Airway epithelial cell (primary cell): ENCODE measurements around the gene MS4A4A. TPM values are rescaled to one million over a fixed set of nuclear protein-coding genes. Genes with fewer than 3 reads are reported as not detected.

Experiments used
- total RNA-seq: library from RNA; depleted of rRNA; stranded (reverse); fragments of >200 nt; gene quantifications from 2 replicates; pipeline ENCODE4 v1.2.3, GENCODE V29; 2015

The MS4A4A gene
- total RNA-seq = not detected in 2 replicates

GRCh38 chr11:60280412-60280811, at the start of gene MS4A4A:
TSS of gene MS4A4A (plus strand) at chr11:60280666. CDS start at chr11:60280676, 10 bp downstream.

GRCh38 chr11:60242740-60243239, 37.7 kb upstream of the MS4A4A start, which contains the start of gene MS4A4E:
TSS of gene MS4A4E (minus strand) at chr11:60243137. CDS start at chr11:60230055, 13,082 bp downstream.

DNA sequence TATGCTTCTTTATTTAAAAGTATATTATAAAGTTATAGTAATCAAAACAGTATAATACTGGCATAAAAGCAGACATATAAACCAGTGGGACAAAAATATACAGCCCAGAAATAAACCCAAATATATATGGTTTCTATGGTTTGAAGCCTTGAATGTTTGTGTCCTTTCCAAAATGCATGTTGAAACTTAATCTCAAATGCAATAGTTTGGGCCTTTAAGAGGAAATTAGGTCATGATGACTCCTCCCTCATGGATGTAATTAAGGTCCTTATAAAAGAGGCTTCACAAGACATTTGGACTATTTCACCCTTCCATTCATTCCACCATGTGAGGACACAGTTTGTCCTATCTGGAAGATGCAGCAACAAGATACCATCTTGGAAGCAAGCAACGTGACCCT, 46.5 kb downstream of the MS4A4A start, which contains the start of gene MS4A6E:
Gene MS4A6E (plus strand): TSS at position 301 of the 400 bp plus-strand sequence. CDS start 7,641 bp downstream, outside the sequence.

Other genes with a start within 250 kb of the MS4A4A start
- gene OOSP2, start 240.3 kb upstream of the MS4A4A start, total RNA-seq = not detected in 2 replicates
- not detected in 2 replicates for gene MS4A3, start 224.0 kb upstream of the MS4A4A start, total RNA-seq
- gene MS4A2, start 192.0 kb upstream of the MS4A4A start, total RNA-seq = not detected in 2 replicates
- not detected in 2 replicates for gene MS4A6A, start 97.6 kb upstream of the MS4A4A start, total RNA-seq
- not detected in 2 replicates for gene MS4A4E, start 37.5 kb upstream of the MS4A4A start, total RNA-seq
- not detected in 2 replicates for gene MS4A6E, start 46.6 kb downstream of the MS4A4A start, total RNA-seq
- not detected in 2 replicates for gene MS4A7, start 97.9 kb downstream of the MS4A4A start, total RNA-seq
- not detected in 2 replicates for gene MS4A14, start 115.8 kb downstream of the MS4A4A start, total RNA-seq
- not detected in 2 replicates for gene MS4A5, start 148.9 kb downstream of the MS4A4A start, total RNA-seq
- not detected in 2 replicates for gene MS4A1, start 175.2 kb downstream of the MS4A4A start, total RNA-seq
- gene MS4A12, start 212.1 kb downstream of the MS4A4A start, total RNA-seq = not detected in 2 replicates
- gene MS4A13, start 234.7 kb downstream of the MS4A4A start, total RNA-seq = not detected in 2 replicates